Measurements from ENCODE around the gene SGMS1. TPM values are rescaled to one million over a fixed set of nuclear protein-coding genes. Genes with fewer than 3 reads are reported as not detected.

The SGMS1 gene
- total RNA-seq, 1 donor: 61.2 TPM

- no peak for DNase-seq (ENCODE audit: low read depth)
- no peak overlapping the region for H3K4me3 ChIP-seq (ENCODE audit: low read depth, low read length)
- no peak for TF ChIP-seq CTCF (IDR thresholded peaks at IDR 0.05; ENCODE audit: insufficient read depth, low read length)
Measured at GRCh38 chr10:50398823-50399222, 224.9 kb downstream of the SGMS1 start.

GRCh38 chr10:50398381-50398780 is 225.4 kb downstream of the SGMS1 start:
- peak; percentile 63 for DNase-seq (ENCODE audit: low read depth)
- TF ChIP-seq CTCF (IDR thresholded peaks at IDR 0.05; ENCODE audit: insufficient read depth, low read length): no peak
- no peak overlapping the region for H3K4me3 ChIP-seq (ENCODE audit: low read depth, low read length)

- no peak for TF ChIP-seq CTCF (IDR thresholded peaks at IDR 0.05; ENCODE audit: insufficient read depth, low read length)
- no peak overlapping the region for H3K4me3 ChIP-seq (ENCODE audit: low read depth, low read length)
- no peak for DNase-seq (ENCODE audit: low read depth)
Measured at GRCh38 chr10:50397312-50398140, 226.2 kb downstream of the SGMS1 start.

GRCh38 chr10:50396491-50397311 is 227.1 kb downstream of the SGMS1 start:
- peak; percentile 55 for DNase-seq (ENCODE audit: low read depth)
- no peak for TF ChIP-seq CTCF (IDR thresholded peaks at IDR 0.05; ENCODE audit: insufficient read depth, low read length)
- no peak overlapping the region for H3K4me3 ChIP-seq (ENCODE audit: low read depth, low read length)

- no peak for TF ChIP-seq CTCF (IDR thresholded peaks at IDR 0.05; ENCODE audit: insufficient read depth, low read length)
- no peak overlapping the region for H3K4me3 ChIP-seq (ENCODE audit: low read depth, low read length)
- no peak for DNase-seq (ENCODE audit: low read depth)
Measured at GRCh38 chr10:50395851-50396250, 227.9 kb downstream of the SGMS1 start.

GRCh38 chr10:50395271-50395670 is 228.5 kb downstream of the SGMS1 start:
- no peak overlapping the region for H3K4me3 ChIP-seq (ENCODE audit: low read depth, low read length)
- DNase-seq (ENCODE audit: low read depth): peak; percentile 85
- TF ChIP-seq CTCF (IDR thresholded peaks at IDR 0.05; ENCODE audit: insufficient read depth, low read length): no peak

Measured in fibroblast of the aortic adventitia (primary cell).